K562 (cell line): Measurements from ENCODE around the gene ZNF30. TPM values are rescaled to one million over a fixed set of nuclear protein-coding genes. Genes with fewer than 3 reads are reported as not detected.

Source experiments
- BDP1 ChIP-seq: IDR thresholded peaks from 3 replicates; pipeline ENCODE4 v1.6.1; 2011; ENCODE audit not compliant: insufficient read length, insufficient read depth
- CHCHD3 ChIP-seq: fragments of 250-450 bp; sonication (Bioruptor Pico); IDR thresholded peaks from 2 replicates; pipeline ENCODE4 v2.1.2; 2022; ENCODE audit warnings: mild to moderate bottlenecking
- CREBBP ChIP-seq: IDR thresholded peaks from one replicate; pipeline ENCODE4 v1.6.1; 2012; ENCODE audit warnings: low read depth, mild to moderate bottlenecking, control low read depth, inconsistent platforms, low read length
- CXXC5 ChIP-seq: fragments of 250-450 bp; sonication (Bioruptor Pico); IDR thresholded peaks from 2 replicates; pipeline ENCODE4 v1.8.0; 2022; ENCODE audit warnings: inconsistent platforms, mild to moderate bottlenecking, moderate library complexity
- DMBX1 ChIP-seq: fragments of 250-450 bp; sonication (Bioruptor Pico); IDR thresholded peaks from 2 replicates; pipeline ENCODE4 v1.8.0; 2022; ENCODE audit warnings: inconsistent platforms, mild to moderate bottlenecking, moderate library complexity, borderline replicate concordance
- FOS ChIP-seq: IDR thresholded peaks from 3 replicates; pipeline ENCODE4 v1.6.1; 2011; ENCODE audit not compliant: insufficient read length; ENCODE audit errors: extremely low read depth
- HDAC1 ChIP-seq, 2 experiments: fragments of 450-650 bp; IDR thresholded peaks; 2 replicates each; pipeline ENCODE4 v1.6.1; 2016 to 2017; ENCODE audit warnings: inconsistent platforms in 1 of 2, mild to moderate bottlenecking in 1 of 2, moderate library complexity in 1 of 2
- HMG20B ChIP-seq: fragments of 250-450 bp; sonication (Bioruptor Pico); IDR thresholded peaks from 2 replicates; pipeline ENCODE4 v1.5.0; 2021; ENCODE audit warnings: mild to moderate bottlenecking
- NR1H2 ChIP-seq: sonication (generic); formaldehyde crosslinking; IDR thresholded peaks from 2 replicates; pipeline ENCODE4 v1.4.0; 2020; ENCODE audit warnings: mild to moderate bottlenecking, missing genetic modification reagents
- TBL1XR1 ChIP-seq, 2 experiments: IDR thresholded peaks; 2 replicates each; pipeline ENCODE4 v1.6.1; 2012; ENCODE audit warnings: improper control_type of control experiment in 2 of 2, low read length in 2 of 2, mild to moderate bottlenecking in 1 of 2
- TEAD1 ChIP-seq, 2 experiments: fragments of 450-650 bp in 1 of 2; sonication (generic) in 1 of 2; formaldehyde crosslinking; IDR thresholded peaks; 2 replicates each; pipeline versions ENCODE4 v1.4.0 to v1.8.0; 2020 to 2022; ENCODE audit warnings: mild to moderate bottlenecking in 2 of 2, missing genetic modification reagents in 1 of 2
- TFAM ChIP-seq: fragments of 250-450 bp; sonication (Bioruptor Pico); conservative IDR thresholded peaks from 2 replicates; pipeline ENCODE4 v1.5.0; 2021; ENCODE audit warnings: mild to moderate bottlenecking, moderate library complexity
- U2AF2 ChIP-seq: fragments of 200-400 bp; formaldehyde crosslinking; optimal IDR thresholded peaks from 2 replicates; pipeline ENCODE3; 2017; ENCODE audit warnings: low read depth, mild to moderate bottlenecking, low read length
- XRCC4 ChIP-seq: IDR thresholded peaks from one replicate; pipeline ENCODE4 v1.6.1; 2011; ENCODE audit not compliant: insufficient read depth, insufficient read length; ENCODE audit errors: extremely low read depth
- YBX1 ChIP-seq: fragments of 450-650 bp; IDR thresholded peaks from 2 replicates; pipeline ENCODE4 v1.7.1; 2016; ENCODE audit warnings: mild to moderate bottlenecking
- ZC3H11A ChIP-seq: IDR thresholded peaks from 2 replicates; pipeline ENCODE4 v1.6.1; 2012; ENCODE audit warnings: low read depth, low read length, improper control_type of control experiment
- ZNF696 ChIP-seq: fragments of 250-450 bp; sonication (Bioruptor Pico); conservative IDR thresholded peaks from 2 replicates; pipeline ENCODE4 v1.4.0; 2020; ENCODE audit warnings: mild to moderate bottlenecking, moderate library complexity
- polyA plus RNA-seq, 8 experiments: library from polyadenylated mRNA; depleted of rRNA in 4 of 8; stranded (reverse) in 5 of 8; unstranded in 3 of 8; fragments of >200 nt; fragmentation: Nextera tagmentation in 2 of 8; fragmentation: Illumina TruSeq in 1 of 8; extraction: Ambion mirVana in 2 of 8; extraction: Trizol in 1 of 8; gene quantifications; 2 replicates each; pipeline versions ENCODE4 v1.2.1 to v1.2.3, GENCODE V29; 2011 to 2014; ENCODE audit warnings: inconsistent platforms in 1 of 8, missing spikeins in 1 of 8
- total RNA-seq, 7 experiments: library from RNA; depleted of rRNA in 6 of 7; stranded (reverse); fragments of >200 nt in 6 of 7; fragmentation: Illumina TruSeq in 2 of 7; extraction: Trizol in 2 of 7; gene quantifications; 2 replicates each; pipeline versions ENCODE4 v1.2.1 to v1.2.3, GENCODE V29; 2011 to 2021; ENCODE audit warnings: low replicate concordance in 1 of 7
- TF ChIP-seq, protein P1 (sequence below): fragments of 250-450 bp; sonication (Bioruptor Pico); IDR thresholded peaks from 2 replicates; pipeline ENCODE4 v1.8.0; 2022; ENCODE audit warnings: inconsistent platforms, mild to moderate bottlenecking, moderate library complexity, borderline replicate concordance
- TF ChIP-seq, protein P2 (sequence below): sonication (generic); formaldehyde crosslinking; IDR thresholded peaks from 2 replicates; pipeline ENCODE4 v1.8.0; 2022; ENCODE audit warnings: mild to moderate bottlenecking, missing genetic modification reagents
- TF ChIP-seq, protein P3 (sequence below): fragments of 450-650 bp; formaldehyde crosslinking; IDR thresholded peaks from 2 replicates; pipeline ENCODE4 v1.4.0; 2020; ENCODE audit warnings: mild to moderate bottlenecking, moderate library complexity
- TF ChIP-seq, protein P4 (sequence below): sonication (generic); formaldehyde crosslinking; IDR thresholded peaks from 2 replicates; pipeline ENCODE4 v1.8.0; 2022; ENCODE audit warnings: mild to moderate bottlenecking, missing genetic modification reagents

Gene ZNF30
- total and polyA plus RNA-seq, 9 of the 15 experiments (the other 6 are each of a cell fraction or from before 2014, with no cell fraction given): 7.3 to 13.4 (median 10.6) TPM

DNA sequence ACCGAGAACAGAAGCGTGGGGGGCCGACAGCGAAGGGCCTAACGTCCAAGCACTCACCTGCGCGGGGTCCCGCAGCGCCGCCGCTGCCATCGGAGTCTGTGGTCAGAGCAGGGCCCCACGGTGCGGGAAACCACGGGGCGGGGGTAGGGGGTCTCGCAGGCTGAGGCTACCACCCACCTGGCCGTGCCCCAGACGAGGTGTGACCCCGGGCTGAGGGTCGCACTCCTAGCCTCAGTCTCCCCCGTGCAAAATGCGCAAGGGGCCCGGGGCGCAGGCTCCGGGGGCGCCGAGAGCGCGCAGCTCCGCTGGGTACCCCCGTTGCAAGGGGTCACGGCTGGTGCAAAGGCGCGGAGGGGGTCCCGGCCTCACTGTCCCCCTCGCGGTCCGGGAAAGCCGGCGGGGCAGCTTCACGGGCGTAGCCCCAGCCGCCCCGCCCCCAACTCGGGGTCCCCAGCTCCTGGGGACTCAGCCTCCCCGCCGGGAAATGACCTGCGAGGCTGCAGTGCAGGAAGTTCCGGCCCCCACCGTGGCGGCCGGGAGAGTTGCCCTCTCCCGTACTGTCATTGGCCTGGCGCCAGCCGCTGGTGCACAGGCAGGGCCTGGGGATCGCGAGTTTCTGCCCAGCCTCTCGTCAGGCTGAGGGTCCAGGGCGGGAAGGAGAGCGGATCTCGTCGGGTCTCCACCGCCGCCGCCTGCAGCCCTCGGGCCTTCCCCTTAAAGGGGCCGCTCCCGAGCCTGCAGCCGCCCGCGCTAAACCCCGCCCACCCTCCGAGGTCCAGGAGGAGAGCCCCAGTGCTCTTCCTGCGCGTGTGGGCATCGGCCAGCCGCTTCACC is 37.1 kb downstream of the ZNF30 start, which contains the start of gene ZNF792 (continued):
- TF ChIP-seq U2AF2 (no peak), DMBX1 (CRISPR knock-in tag) (no peak), HDAC1 (IDR thresholded peaks at IDR 0.05) (no peak), HMG20B (no peak), NR1H2 (CRISPR knock-in tag) (no peak), BDP1 (no peak), ZC3H11A (no peak), TBL1XR1 (IDR thresholded peaks at IDR 0.05; ENCODE audit: low read length in 2 of 2) (no peak), XRCC4 (no peak), YBX1 (no peak), CXXC5 (CRISPR knock-in tag) (peak; percentile 40), ZNF696 (CRISPR knock-in tag) (no peak), TEAD1 (CRISPR knock-in tag; IDR thresholded peaks at IDR 0.05) (no peak), CREBBP (no peak), CHCHD3 (CRISPR knock-in tag) (no peak), TFAM (CRISPR knock-in tag) (no peak), FOS (no peak)
- TF ChIP-seq, protein P1, sequence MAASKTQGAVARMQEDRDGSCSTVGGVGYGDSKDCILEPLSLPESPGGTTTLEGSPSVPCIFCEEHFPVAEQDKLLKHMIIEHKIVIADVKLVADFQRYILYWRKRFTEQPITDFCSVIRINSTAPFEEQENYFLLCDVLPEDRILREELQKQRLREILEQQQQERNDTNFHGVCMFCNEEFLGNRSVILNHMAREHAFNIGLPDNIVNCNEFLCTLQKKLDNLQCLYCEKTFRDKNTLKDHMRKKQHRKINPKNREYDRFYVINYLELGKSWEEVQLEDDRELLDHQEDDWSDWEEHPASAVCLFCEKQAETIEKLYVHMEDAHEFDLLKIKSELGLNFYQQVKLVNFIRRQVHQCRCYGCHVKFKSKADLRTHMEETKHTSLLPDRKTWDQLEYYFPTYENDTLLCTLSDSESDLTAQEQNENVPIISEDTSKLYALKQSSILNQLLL: no peak
- TF ChIP-seq, protein P2, sequence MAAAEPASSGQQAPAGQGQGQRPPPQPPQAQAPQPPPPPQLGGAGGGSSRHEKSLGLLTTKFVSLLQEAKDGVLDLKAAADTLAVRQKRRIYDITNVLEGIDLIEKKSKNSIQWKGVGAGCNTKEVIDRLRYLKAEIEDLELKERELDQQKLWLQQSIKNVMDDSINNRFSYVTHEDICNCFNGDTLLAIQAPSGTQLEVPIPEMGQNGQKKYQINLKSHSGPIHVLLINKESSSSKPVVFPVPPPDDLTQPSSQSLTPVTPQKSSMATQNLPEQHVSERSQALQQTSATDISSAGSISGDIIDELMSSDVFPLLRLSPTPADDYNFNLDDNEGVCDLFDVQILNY: no peak
- TF ChIP-seq, protein P3, sequence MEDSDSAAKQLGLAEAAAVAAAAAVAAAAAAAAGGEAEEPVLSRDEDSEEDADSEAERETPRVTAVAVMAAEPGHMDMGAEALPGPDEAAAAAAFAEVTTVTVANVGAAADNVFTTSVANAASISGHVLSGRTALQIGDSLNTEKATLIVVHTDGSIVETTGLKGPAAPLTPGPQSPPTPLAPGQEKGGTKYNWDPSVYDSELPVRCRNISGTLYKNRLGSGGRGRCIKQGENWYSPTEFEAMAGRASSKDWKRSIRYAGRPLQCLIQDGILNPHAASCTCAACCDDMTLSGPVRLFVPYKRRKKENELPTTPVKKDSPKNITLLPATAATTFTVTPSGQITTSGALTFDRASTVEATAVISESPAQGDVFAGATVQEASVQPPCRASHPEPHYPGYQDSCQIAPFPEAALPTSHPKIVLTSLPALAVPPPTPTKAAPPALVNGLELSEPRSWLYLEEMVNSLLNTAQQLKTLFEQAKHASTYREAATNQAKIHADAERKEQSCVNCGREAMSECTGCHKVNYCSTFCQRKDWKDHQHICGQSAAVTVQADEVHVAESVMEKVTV (CRISPR knock-in tag): no peak
- TF ChIP-seq, protein P4, sequence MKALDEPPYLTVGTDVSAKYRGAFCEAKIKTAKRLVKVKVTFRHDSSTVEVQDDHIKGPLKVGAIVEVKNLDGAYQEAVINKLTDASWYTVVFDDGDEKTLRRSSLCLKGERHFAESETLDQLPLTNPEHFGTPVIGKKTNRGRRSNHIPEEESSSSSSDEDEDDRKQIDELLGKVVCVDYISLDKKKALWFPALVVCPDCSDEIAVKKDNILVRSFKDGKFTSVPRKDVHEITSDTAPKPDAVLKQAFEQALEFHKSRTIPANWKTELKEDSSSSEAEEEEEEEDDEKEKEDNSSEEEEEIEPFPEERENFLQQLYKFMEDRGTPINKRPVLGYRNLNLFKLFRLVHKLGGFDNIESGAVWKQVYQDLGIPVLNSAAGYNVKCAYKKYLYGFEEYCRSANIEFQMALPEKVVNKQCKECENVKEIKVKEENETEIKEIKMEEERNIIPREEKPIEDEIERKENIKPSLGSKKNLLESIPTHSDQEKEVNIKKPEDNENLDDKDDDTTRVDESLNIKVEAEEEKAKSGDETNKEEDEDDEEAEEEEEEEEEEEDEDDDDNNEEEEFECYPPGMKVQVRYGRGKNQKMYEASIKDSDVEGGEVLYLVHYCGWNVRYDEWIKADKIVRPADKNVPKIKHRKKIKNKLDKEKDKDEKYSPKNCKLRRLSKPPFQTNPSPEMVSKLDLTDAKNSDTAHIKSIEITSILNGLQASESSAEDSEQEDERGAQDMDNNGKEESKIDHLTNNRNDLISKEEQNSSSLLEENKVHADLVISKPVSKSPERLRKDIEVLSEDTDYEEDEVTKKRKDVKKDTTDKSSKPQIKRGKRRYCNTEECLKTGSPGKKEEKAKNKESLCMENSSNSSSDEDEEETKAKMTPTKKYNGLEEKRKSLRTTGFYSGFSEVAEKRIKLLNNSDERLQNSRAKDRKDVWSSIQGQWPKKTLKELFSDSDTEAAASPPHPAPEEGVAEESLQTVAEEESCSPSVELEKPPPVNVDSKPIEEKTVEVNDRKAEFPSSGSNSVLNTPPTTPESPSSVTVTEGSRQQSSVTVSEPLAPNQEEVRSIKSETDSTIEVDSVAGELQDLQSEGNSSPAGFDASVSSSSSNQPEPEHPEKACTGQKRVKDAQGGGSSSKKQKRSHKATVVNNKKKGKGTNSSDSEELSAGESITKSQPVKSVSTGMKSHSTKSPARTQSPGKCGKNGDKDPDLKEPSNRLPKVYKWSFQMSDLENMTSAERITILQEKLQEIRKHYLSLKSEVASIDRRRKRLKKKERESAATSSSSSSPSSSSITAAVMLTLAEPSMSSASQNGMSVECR (CRISPR knock-in tag): no peak
